GM12892 (cell line): Measurements from ENCODE around the gene FANCE.

Experiments
- DNase-seq: peaks from one replicate; pipeline ENCODE4 v3.0.0; 2011; ENCODE audit not compliant: insufficient read length
- FAIRE-seq: peaks from 2 replicates; lab custom pipeline; 2011; peaks lifted over from hg19 to GRCh38; lab: Jason Lieb, UNC
- POLR2A ChIP-seq: IDR thresholded peaks from 2 replicates; pipeline ENCODE4 v1.6.1; 2011; ENCODE audit warnings: low read depth, low read length, control low read depth
- POLR2AphosphoS5 ChIP-seq: IDR thresholded peaks from 2 replicates; pipeline ENCODE4 v1.6.1; 2011; ENCODE audit warnings: low read depth, low read length, control low read depth
- TAF1 ChIP-seq: IDR thresholded peaks from 2 replicates; pipeline ENCODE4 v1.6.1; 2011; ENCODE audit warnings: low read depth, mild to moderate bottlenecking, control low read depth, low read length, borderline replicate concordance

Gene FANCE

DNA sequence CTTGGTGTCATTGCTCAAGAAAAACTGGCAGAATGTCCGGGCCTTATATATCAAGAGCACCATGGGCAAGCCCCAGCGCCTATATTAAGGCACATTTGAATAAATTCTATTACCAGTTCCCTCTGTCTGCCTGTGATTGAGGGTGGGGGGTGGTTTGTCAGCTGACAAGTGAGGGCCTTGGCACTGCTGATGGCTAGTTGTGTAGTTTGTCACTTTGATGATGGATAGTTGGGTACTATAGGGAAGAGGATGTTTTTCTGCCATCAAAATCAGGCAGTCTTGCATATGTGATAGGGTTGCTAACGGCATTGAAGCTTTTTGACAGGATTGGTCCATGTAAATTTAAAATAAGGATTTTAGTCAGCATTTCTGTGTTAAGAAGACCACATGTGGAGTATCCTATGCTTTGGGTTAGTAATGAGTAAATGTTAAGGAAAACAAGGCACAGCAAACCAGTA lies 18.6 kb downstream of the FANCE start:
- FAIRE-seq, result no peak
- TF ChIP-seq POLR2AphosphoS5, result no peak
- TF ChIP-seq POLR2A, result no peak; the same call in none of the 2 replicates
- no peak for TF ChIP-seq TAF1
- no peak for DNase-seq

DNA sequence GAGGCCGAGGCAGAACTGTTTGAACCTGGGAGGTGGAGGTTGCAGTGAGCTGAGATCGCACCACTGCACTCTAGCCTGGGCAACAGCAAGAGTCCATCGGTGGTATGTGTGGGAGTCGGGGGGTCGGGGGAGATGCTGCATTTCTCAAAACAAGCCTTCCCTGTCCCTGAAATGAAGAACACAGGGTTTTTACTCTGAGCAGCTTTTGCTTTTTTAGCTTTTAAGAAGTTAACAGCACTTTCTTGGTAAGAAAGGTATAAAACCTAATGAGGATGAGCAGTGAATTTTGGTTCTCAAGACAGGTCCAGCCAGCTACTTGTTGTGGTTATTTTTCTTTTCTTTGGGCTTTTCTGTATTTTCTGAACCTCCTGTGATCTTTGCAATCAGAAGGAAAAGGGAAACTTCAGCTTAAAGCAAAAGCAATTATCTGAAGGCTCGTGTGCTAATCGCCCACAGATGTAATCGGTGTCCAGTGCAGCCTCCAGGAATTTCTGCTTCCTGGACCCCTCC lies 19.8 kb downstream of the FANCE start:
- no peak for DNase-seq
- peak; percentile 54; the same call in 1 of the 2 replicates for TF ChIP-seq POLR2AphosphoS5
- TF ChIP-seq TAF1, result no peak
- no peak for FAIRE-seq

DNA sequence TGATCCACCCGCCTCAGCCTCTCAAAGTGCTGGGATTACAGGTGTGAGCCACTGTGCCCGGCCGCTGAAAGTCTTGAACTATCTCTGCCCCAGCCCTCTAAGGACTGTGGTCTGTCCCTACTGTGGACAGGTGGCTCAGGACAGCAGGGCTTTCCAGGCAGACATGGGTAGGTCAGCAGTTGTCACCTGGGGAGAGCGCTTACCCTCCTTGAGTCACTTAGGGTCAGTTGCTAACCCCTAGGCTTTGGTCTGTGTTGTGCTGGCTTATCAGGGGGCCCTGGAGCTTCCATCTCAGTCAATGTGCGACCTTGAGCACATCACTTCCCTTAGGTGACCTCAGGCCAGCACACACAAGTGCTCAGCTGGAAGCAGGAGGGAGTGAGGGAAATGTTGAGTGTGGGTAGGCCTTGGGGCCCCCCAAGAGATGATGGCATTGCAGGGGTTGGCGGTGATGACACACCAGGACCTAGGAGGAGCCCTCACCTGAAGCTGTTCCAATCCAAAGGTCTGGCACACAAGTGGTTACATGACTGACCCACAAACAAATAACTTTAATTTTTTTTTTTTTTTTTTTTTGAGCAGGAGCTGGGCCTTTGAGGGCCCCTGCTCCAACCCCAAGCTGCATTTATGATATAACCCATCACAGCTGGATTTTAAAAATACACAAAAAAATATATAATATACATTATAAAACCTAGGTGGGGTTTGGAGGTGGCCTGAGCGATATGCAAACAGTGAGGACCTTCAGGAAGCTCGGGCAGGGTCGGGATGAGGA lies 21.1 kb downstream of the FANCE start:
- DNase-seq (no peak), FAIRE-seq (no peak)
- TF ChIP-seq TAF1 (no peak), POLR2A (peak; percentile 62), POLR2AphosphoS5 (peak; percentile 83)

DNA sequence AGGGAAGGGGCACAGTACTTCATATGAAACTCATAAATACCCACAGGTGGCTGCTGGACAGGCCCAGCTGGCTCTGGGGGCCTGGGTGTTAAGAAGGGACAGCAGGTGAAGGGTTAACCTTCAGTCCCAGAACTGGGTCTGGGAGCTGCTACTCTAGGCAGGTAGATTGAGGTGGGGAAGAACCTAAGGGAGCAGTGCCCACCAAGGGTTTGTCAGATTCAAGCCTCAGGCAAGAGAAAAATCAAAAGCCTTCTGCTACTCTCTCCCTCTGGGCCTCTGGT lies 21.7 kb downstream of the FANCE start:
- FAIRE-seq (no peak), DNase-seq (no peak)
- TF ChIP-seq POLR2AphosphoS5, result no peak
- no peak for TF ChIP-seq TAF1
- TF ChIP-seq POLR2A, result no peak; the same call in 1 of the 2 replicates

DNA sequence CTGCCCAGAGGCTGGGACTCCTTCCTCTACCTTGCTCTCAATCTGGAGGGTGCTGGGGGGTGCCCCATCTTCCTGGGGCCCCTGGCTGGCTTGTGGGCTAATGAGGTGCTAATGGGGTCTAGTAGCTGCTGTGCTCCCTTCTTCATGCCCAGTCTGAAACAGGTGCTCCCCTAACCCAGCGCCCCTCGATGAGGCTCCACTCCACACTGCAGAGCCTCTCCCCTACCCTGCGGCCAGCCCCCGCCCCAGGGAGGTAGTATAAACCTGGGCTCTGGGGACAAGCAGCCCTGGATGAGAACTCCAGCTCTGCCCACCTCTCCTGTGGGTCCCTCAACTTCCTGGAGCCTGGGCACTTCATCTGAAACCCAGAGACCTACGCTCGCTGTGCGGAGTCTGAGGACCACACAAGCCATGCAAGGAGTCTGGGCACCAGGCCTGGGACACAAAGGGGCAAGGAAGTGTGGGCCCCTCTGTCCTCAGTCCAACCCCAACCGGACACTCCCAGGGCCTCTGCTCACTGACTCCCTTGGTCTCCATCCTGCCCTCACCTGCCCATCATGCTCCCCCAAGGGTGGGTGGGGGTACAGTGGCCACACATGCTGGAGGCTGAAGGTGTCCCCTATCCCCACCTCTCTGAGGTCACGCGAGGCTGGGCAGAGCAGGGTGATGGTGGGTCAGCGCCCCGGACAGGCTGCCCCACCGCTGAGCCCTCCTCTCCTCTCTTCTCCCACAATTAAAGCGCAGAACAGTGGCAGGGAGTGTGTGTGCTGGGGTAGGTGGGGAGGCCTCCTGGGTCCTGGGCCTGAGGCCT lies 22.2 kb downstream of the FANCE start:
- TF ChIP-seq POLR2AphosphoS5 (no peak), POLR2A (peak; percentile 54; the same call in 1 of the 2 replicates), TAF1 (no peak)
- no peak for FAIRE-seq
- DNase-seq, result no peak

GRCh38 chr6:35474942-35475570 lies 22.9 kb downstream of the FANCE start:
- FAIRE-seq (no peak), DNase-seq (no peak)
- TF ChIP-seq POLR2AphosphoS5 (0 out of 2 replicates have a peak, but pooled peaks have one; percentile 3), POLR2A (no peak)

DNA sequence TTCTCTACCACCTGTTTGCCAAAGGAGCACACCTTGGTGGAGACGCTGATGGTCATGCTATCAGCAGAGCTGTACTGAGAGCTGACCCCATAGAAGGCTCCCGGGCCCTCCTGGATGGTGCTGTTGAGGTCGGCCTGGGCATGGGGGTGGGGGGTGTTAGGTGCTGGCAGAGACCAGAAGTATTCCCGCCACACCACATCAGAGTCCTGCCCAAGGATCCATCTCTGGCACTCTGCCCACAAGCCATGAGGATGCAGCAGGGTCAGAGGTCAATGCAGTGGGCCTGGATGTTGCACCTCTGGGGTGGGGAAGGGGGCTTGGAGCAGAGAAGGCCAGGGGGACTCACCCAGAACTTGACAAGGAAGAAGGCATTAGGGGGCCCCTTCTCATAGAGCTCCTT lies 23.4 kb downstream of the FANCE start:
- TF ChIP-seq POLR2AphosphoS5, result no peak
- no peak for TF ChIP-seq TAF1
- no peak for TF ChIP-seq POLR2A
- DNase-seq (no peak), FAIRE-seq (no peak)

DNA sequence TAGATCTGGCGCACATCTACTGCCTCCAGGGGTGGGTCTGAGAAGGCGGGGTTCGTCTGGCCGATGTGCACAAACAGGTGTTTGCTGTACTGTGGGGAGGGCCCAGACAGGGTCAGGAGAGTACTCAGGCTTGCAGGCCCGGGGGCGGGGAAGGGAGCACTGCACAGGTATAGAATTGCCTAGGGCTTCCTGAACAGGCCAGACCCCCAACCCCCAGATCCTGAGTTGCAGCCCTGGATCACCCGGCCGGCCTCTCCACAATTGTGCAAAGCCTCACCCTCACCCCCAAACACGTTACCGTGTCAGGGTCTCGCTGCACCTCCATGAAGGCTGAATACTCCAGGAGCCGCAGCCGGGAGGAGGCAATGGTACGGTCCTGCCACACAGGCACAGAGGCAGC lies 23.9 kb downstream of the FANCE start:
- DNase-seq (no peak), FAIRE-seq (no peak)

GRCh38 chr6:35477028-35477427 lies 24.9 kb downstream of the FANCE start:
- DNase-seq (no peak), FAIRE-seq (no peak)
- TF ChIP-seq TAF1 (no peak), POLR2AphosphoS5 (no peak), POLR2A (no peak)

More for the DNA sequence above, 23.9 kb downstream of the FANCE start:
- no peak for TF ChIP-seq POLR2AphosphoS5
- no peak for TF ChIP-seq TAF1

DNA sequence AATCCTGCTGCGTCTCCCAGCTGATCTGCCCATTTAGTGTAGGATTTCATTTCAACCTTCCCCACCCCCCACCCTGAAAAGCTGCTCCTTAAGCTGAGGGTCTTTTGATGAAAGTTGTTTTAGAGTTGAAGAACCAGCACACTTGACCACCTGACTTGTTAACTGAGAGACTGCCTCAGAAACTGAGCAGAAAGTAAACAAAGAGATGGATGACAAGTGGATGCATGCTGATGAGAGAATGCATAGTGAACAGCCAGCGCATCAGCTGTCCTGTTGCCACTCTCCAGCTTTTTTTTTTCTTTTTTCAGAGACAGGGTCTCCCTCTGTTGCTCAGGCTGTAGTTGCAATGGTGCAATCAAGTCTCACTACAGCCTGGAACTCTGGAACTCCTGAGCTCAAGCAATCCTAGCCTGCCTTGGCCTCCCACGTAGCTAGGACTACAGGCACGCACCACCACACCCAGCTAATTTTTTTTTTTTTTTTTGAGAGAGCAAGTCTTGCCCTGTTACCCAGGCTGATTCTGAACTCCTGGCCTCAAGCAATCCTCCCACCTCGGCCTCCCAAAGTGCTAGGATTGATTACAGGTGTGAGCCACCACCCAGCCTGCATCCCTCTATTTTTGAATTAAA lies 25.5 kb downstream of the FANCE start:
- DNase-seq (no peak), FAIRE-seq (no peak)

DNA sequence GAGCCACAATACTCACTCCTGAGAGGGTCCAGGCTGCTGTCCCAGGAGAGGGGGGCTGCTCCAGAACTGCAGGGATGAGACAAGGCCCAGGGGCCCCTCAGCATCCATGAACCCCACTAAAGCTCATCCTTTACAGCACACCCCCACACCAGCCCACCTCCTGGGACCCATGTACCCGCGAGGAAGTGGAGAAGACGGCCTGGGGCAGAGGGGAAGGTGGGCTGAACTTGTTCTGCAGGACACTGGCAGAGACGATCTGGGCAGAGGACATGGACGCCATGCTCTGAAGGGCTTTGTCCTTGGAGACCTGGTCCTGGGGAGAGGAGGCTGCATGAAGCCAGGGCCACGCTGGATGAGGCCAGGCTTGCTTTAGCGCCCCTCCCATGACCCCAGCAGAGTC lies 26.1 kb downstream of the FANCE start:
- TF ChIP-seq POLR2A, result no peak
- no peak for TF ChIP-seq TAF1
- no peak for TF ChIP-seq POLR2AphosphoS5
- DNase-seq (no peak), FAIRE-seq (no peak)

More for the DNA sequence above, 25.5 kb downstream of the FANCE start:
- TF ChIP-seq POLR2A (no peak), TAF1 (no peak), POLR2AphosphoS5 (no peak)
